ENCODE results near the gene PDE6A.

DNA sequence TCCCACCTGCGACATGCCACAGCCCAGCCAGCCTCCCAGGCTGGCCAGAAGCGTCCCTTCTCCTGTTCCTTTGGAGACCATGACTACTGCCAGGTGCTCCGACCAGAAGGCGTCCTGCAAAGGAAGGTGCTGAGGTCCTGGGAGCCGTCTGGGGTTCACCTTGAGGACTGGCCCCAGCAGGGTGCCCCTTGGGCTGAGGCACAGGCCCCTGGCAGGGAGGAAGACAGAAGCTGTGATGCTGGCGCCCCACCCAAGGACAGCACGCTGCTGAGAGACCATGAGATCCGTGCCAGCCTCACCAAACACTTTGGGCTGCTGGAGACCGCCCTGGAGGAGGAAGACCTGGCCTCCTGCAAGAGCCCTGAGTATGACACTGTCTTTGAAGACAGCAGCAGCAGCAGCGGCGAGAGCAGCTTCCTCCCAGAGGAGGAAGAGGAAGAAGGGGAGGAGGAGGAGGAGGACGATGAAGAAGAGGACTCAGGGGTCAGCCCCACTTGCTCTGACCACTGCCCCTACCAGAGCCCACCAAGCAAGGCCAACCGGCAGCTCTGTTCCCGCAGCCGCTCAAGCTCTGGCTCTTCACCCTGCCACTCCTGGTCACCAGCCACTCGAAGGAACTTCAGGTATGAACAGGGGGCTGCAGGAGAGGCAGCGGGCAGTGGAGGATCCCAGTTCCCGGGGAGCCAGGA, 108.0 kb downstream of the PDE6A start:
- TF ChIP-seq ZNF239 (CRISPR knock-in tag; IDR thresholded peaks at IDR 0.05) = no peak
- TF ChIP-seq, protein P1, sequence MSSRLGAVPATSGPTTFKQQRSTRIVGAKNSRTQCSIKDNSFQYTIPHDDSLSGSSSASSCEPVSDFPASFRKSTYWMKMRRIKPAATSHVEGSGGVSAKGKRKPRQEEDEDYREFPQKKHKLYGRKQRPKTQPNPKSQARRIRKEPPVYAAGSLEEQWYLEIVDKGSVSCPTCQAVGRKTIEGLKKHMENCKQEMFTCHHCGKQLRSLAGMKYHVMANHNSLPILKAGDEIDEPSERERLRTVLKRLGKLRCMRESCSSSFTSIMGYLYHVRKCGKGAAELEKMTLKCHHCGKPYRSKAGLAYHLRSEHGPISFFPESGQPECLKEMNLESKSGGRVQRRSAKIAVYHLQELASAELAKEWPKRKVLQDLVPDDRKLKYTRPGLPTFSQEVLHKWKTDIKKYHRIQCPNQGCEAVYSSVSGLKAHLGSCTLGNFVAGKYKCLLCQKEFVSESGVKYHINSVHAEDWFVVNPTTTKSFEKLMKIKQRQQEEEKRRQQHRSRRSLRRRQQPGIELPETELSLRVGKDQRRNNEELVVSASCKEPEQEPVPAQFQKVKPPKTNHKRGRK (tag; IDR thresholded peaks at IDR 0.05) = no peak
- no peak for TF ChIP-seq EP300 (IDR thresholded peaks at IDR 0.05; ENCODE audit: low read length)
